Stimulated activated CD4-positive, alpha-beta T cell treated with anti-CD3 and anti-CD28 coated beads, Interleukin-15, amount 100 ng/mL, for 48 hours (primary cell): ENCODE measurements around the gene ARSG.
A peak's percentile ranks its signal among the peaks of the same experiment; 100 is the strongest.

Experiments used
- DNase-seq, 2 donors: peaks; one replicate each; pipeline ENCODE4 v3.0.0-alpha.2; 2020; ENCODE audit warnings: low read depth in 2 of 2

Gene ARSG

DNA sequence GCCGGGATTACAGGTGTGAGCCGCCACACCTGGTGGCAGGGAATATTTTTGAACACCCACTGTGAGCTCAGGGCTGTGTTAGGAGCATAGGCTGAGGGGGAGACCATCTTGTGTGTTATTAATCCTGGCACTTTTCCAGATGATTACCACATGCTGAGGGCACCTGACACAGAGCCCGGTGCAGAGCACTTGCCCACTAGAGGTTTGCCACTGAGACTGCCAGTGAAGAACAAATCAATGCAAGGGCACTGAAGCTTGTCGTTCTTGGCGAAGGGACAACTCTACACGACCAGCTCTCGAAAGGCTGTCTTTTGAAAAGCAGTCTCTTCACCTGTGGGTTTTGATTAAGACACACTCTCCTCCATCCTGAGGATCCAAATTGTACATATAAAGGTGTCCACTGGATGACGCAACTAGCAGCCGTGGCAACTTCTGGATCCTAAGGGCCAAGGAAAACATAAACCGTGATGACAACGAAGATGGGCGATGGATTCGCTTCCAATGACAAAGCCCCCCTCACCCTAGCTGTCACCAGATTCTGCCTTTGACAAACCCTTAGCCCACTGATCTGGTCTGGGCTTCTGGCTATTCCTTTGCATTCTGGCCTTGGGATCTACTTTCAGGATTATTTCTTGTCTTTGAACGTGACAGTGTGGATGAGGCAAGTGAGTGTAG is 137.3 kb downstream of the ARSG start:
- DNase-seq, result no peak

DNA sequence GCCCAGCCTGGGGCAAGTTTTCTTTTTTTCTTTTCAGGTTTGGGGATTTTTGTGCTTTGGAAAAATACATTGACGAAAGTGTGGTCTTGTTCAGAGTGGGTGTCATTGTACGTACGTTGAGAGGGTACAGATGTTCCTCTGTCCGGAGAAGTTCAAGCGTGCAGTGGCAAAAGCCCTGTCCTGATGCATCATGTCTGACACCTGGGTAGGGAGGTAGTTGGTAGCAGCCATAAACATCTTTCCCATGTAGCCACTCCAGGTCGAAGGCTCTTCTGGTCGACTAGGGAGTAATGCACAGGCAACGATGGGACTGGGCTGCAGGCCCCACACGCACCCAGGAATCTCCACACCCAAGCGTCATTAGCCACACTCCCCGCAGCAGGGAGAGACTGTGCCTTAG is 138.6 kb downstream of the ARSG start:
- no peak for DNase-seq

GRCh38 chr17:68431045-68431608 is 139.8 kb downstream of the ARSG start:
- DNase-seq, result no peak

DNA sequence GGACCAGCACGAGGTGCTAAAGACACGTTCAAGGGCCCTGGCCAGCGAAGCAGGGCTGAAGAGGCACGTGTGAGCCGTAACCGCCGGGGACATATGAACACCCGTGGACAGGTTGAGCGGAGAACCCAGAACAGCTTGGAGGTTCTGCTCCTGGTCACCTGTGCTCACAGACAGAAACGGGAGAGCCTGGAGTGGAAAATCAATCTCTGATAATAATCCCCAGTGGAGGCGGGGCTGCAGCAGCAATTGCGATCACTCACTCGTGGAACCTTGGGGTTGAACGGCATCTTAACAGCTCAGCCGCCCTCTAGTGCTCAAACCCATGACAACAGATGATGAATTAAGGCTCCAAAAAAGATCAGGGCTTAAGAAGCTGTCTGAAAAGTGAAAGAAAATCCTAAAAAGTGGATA is 140.4 kb downstream of the ARSG start:
- peak in 1 of 2 donors; percentile 25 for DNase-seq

- DNase-seq, result no peak
These were observed 141.0 kb downstream of the ARSG start for GRCh38 chr17:68432086-68432864.

GRCh38 chr17:68433211-68433610 is 141.9 kb downstream of the ARSG start:
- DNase-seq, result no peak

- DNase-seq, result no peak
These were observed 142.7 kb downstream of the ARSG start for GRCh38 chr17:68433911-68434508.

- DNase-seq, result no peak
These were observed 144.1 kb downstream of the ARSG start for GRCh38 chr17:68435361-68435760.

GRCh38 chr17:68435876-68436842 is 144.9 kb downstream of the ARSG start:
- peak; percentile 64 to 80 for DNase-seq

GRCh38 chr17:68437979-68438822 is 146.9 kb downstream of the ARSG start:
- DNase-seq, result peak in 1 of 2 donors; percentile 22

GRCh38 chr17:68439656-68440290 is 148.5 kb downstream of the ARSG start:
- no peak for DNase-seq

- no peak for DNase-seq
These were observed 149.2 kb downstream of the ARSG start for GRCh38 chr17:68440526-68440925.

GRCh38 chr17:68441070-68441770 is 149.9 kb downstream of the ARSG start:
- no peak for DNase-seq

- no peak for DNase-seq
These were observed 152.7 kb downstream of the ARSG start for GRCh38 chr17:68443972-68444464.

- DNase-seq, result no peak
These were observed 154.4 kb downstream of the ARSG start for GRCh38 chr17:68445671-68446070.

DNA sequence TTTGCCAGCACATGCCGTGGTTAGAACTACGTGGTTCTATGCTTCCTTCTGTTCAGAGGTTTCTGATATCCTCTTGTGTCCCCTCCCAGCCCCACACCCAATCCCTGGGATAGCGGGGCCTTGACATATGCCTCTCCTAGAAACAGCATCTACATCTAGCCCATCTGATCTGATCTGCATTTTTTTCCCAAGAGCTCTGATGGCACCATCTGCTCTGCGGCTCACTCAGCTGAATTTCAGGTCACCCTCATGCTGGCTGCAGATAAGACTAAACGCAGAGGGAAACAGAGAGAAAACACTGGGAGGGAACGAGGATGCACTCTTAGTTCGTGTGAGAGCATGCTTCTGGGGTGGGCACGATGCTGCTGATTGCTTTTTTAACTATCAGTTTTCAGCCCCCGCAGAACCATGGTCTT is 155.3 kb downstream of the ARSG start:
- DNase-seq, result no peak

DNA sequence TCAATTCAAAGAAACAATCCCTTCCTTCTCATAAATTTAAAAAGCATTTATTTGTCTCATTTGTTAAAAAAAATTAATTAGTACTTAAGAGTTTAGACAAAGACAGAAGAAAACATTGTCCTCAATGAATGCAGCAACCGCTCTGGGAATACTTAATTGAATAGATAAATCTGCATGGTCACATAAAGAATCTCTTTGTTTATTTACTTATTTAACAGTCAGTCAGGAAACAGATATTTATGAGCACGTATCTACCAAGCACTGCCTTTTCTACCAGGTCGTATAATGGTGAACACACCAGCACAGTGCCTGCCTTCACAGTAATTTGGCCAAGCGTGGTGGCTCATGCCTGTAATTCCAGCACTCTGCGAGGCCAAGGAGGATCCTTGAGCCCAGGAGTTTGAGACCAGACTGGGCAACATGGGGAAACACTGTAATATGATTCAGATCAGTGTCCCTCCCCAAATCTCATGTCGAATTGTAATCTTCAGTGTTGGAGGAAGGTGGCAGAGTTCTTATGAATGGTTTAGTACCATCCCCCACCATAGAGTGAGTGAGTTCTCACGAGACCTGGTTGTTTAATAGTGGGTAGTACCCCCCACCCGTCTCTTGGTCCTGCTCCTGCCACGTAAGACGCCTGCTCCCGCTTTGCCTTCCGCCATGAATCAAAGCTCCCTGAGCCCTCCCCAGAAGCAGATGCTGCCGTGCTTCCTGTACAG is 157.9 kb downstream of the ARSG start:
- DNase-seq, result no peak

DNA sequence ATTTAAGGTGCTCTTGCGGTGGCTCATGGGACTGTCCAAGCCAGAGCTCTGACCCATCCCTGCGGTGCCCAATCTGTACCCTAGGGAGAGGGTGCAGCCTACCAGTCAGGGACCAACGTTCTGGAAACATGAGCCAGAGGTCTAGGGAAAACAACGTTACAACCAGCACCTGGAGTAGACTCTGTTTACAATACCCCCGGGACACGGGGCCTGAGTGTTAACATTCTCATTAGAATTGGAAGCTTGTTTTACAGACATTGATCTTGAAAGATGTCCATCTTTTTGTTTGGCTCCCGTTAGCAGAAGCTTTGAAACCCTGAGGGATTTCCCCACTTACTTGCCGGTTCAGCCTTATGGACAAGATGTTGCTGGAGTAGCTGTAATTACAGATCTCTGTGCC is 159.1 kb downstream of the ARSG start:
- DNase-seq, result no peak
